Heart left ventricle (tissue), 16 donors: ENCODE data around the gene TARBP1. TPM values are rescaled to one million over a fixed set of nuclear protein-coding genes. Genes with fewer than 3 reads are reported as not detected.

Experiments used
- ATAC-seq, 4 donors: fragments of 200-7000 bp; cut with Tn5 transposase; one replicate each; pipeline ENCODE4 v1.9.1; 2020 to 2022; ENCODE audit warnings: moderate library complexity in 4 of 4, mild to moderate bottlenecking in 3 of 4, moderate number of reproducible peaks in 1 of 4
- DNase-seq, 5 donors: peaks; one replicate each; pipeline ENCODE4 v3.0.0-alpha.2; 2020
- H3K27ac ChIP-seq, 12 donors: fragments of 200-600 bp; sonication (generic) in 4 of 12; one replicate each; pipeline versions ENCODE4 v1.5.0 to v1.8.0; 2016 to 2022; ENCODE audit warnings: mild to moderate bottlenecking in 2 of 12
- H3K27me3 ChIP-seq, 9 donors: fragments of 200-600 bp; sonication (generic) in 2 of 9; one replicate each; pipeline versions ENCODE4 v1.5.1 to v1.8.0; 2016 to 2022; ENCODE audit warnings: mild to moderate bottlenecking in 3 of 9
- H3K36me3 ChIP-seq, 9 donors: fragments of 200-600 bp; sonication (generic) in 2 of 9; one replicate each; pipeline versions ENCODE4 v1.5.0 to v1.8.0; 2018 to 2022; ENCODE audit warnings: mild to moderate bottlenecking in 2 of 9
- H3K4me1 ChIP-seq, 12 donors: fragments of 200-600 bp; sonication (generic) in 4 of 12; one replicate each; pipeline versions ENCODE4 v1.5.0 to v1.8.0; 2016 to 2022; ENCODE audit warnings: mild to moderate bottlenecking in 3 of 12
- H3K4me3 ChIP-seq, 12 donors: fragments of 200-600 bp; sonication (generic) in 4 of 12; one replicate each; pipeline versions ENCODE4 v1.5.0 to v1.8.0; 2017 to 2022; ENCODE audit warnings: mild to moderate bottlenecking in 9 of 12, moderate library complexity in 4 of 12
- H3K9me3 ChIP-seq, 12 donors: fragments of 200-600 bp; sonication (generic) in 4 of 12; one replicate each; pipeline versions ENCODE4 v1.5.0 to v1.8.0; 2016 to 2022; ENCODE audit warnings: mild to moderate bottlenecking in 1 of 12
- CTCF ChIP-seq, 12 donors: fragments of 200-600 bp; sonication (generic) in 4 of 12; IDR thresholded peaks; one replicate each; pipeline versions ENCODE4 v1.5.0 to v1.8.0; 2018 to 2022; ENCODE audit warnings: antibody characterized with exemption in 12 of 12, mild to moderate bottlenecking in 5 of 12
- POLR2A ChIP-seq, 2 donors: fragments of 450-650 bp; IDR thresholded peaks; one replicate each; pipeline ENCODE4 v1.6.1; 2017; ENCODE audit warnings: antibody characterized with exemption in 2 of 2, mild to moderate bottlenecking in 2 of 2, moderate library complexity in 2 of 2
- WGBS, 4 donors: extraction: QIAGEN DNeasy Blood & Tissue Kit in 2 of 4; methylation state at CpG; one replicate each; pipeline versions ENCODE4 v1.1.5 to v1.1.7; 2013 to 2018; 5-methylcytosine and 5-hydroxymethylcytosine counted together
- intact Hi-C, 10 donors: fragments of 100-400 bp; cut with DNase I; formaldehyde crosslinking; loops; one replicate each; pipeline versions ENCODE4 v1.11.1 to v1.14.2; 2022
- polyA plus RNA-seq, 2 donors: library from polyadenylated mRNA; stranded (reverse); fragments of 200-250 nt; gene quantifications; one replicate each; pipeline ENCODE4 v1.2.3, GENCODE V29; 2013
- total RNA-seq, 9 donors: library from RNA; depleted of rRNA in 2 of 9; stranded (reverse); fragments of >200 nt in 2 of 9; fragmentation: NEBNext Ultra II Directional in 3 of 9; extraction: Animal tissue kit (Norgen Biotek cat#: 25700) in 3 of 9; gene quantifications; one replicate each; pipeline versions ENCODE4 v1.1.0 to v1.2.4, GENCODE V29; 2016 to 2023
- donor health status: ischemic (EF 13 %, LVEDD 7.1; RV severe dilation, severe dysfunction).
- donor health status: healthy with polysubstance abuse.
- donor health status: DM: no; HTN: yes; CAD: no.
- donor health status: DM: no; HTN: no; CAD: no.
- donor health status: ischemic (EF 25% LVEDD 6.9; RV normal size, moderate dysfunction).
- donor health status: ischemic (EF 25% LVEDD 5.7; RV mildly dilated, moderate dysfunction).
- donor health status: healthy.
- donor health status: DM: yes; HTN: yes; CAD: no.
- donor health status: ischemic (EF 35%, LVEDD 5.7; RV mildly dilated, moderate dysfunction).
- donor health status: nonischemic (EF 11% LVEDD 7.7; RV severe dilation, severe dysfunction).
- donor health status: DM: yes; HTN: yes; CAD: no.
- donor health status: PGD.
- donor health status: ischemic (EF 29% LVEDD 5.4; RV normal size, mild dysfunction).
- donor health status: nonischemic (EF 23%, LVEDD 6.1; RV moderate dilation, normal function).

The TARBP1 gene
- total and polyA plus RNA-seq, 11 donors: 4.8 to 18.2 (median 9.9) TPM

- TF ChIP-seq POLR2A (IDR thresholded peaks at IDR 0.05): peak in 1 of 2 donors; percentile 20
- TF ChIP-seq CTCF (IDR thresholded peaks at IDR 0.05): peak; percentile 90 to 98 (median 96)
- H3K36me3 ChIP-seq: no peaks in the 10 kb centered on the region
- no peaks in the 10 kb centered on the region for H3K9me3 ChIP-seq
- DNase-seq (peak; percentile 89 to 95 (median 91)), ATAC-seq (peak; percentile 93 to 98 (median 96))
- H3K27me3 ChIP-seq: no peaks in the 10 kb centered on the region
- 16 to 41% (median 20%) methylated on average over 13 to 27 of the region's 27 CpGs for WGBS, 4 donors
- H3K4me3 ChIP-seq: peak overlapping the region in 7 of 12 donors; percentile 4 to 22 (median 9)
- intact Hi-C loops: loop anchor here in 9 of 10 donors (1.0 to 10.0 kb wide), 19 partner anchors 98 to 594 kb away; no protein-coding TSS in a partner anchor
- peak overlapping the region; percentile 51 to 94 (median 86) for H3K27ac ChIP-seq
- H3K4me1 ChIP-seq: peaks cover 0 to 43% (median 22%) of the 10 kb centered on the region in 12 donors
These were observed 20.4 kb upstream of the TARBP1 start for GRCh38 chr1:234499119-234499942.

GRCh38 chr1:234498448-234499118 is 19.6 kb upstream of the TARBP1 start:
- ATAC-seq: peak; percentile 4 to 41 (median 31)
- Histone ChIP-seq H3K9me3 (no peaks in the 10 kb centered on the region), H3K4me1 (peaks cover 0 to 43% (median 21%) of the 10 kb centered on the region in 12 donors), H3K27me3 (no peaks in the 10 kb centered on the region), H3K27ac (peak overlapping the region; percentile 51 to 94 (median 86)), H3K36me3 (no peaks in the 10 kb centered on the region), H3K4me3 (no peak overlapping the region)
- DNase-seq: no peak
- intact Hi-C loops: loop anchor here in 9 of 10 donors (1.0 to 10.0 kb wide), 19 partner anchors 99 to 595 kb away; no protein-coding TSS in a partner anchor
- TF ChIP-seq CTCF (IDR thresholded peaks at IDR 0.05): no peak
- 40 to 52% (median 50%) methylated on average over 9 of the region's 9 CpGs for WGBS, 4 donors

- no peaks in the 10 kb centered on the region for H3K9me3 ChIP-seq
- no peaks in the 10 kb centered on the region for H3K27me3 ChIP-seq
- intact Hi-C loops: loop anchor here in 8 of 10 donors (5.0 to 10.0 kb wide), 9 partner anchors 100 to 595 kb away; no protein-coding TSS in a partner anchor
- ATAC-seq (no peak), DNase-seq (no peak)
- no peak overlapping the region for H3K27ac ChIP-seq
- H3K4me1 ChIP-seq: peaks cover 0 to 36% (median 18%) of the 10 kb centered on the region in 12 donors
- 98 to 100% (median 100%) methylated on average over 1 of the region's 1 CpG for WGBS, 4 donors
- H3K4me3 ChIP-seq: no peak overlapping the region
- H3K36me3 ChIP-seq: no peaks in the 10 kb centered on the region
- TF ChIP-seq POLR2A (IDR thresholded peaks at IDR 0.05) (no peak), CTCF (IDR thresholded peaks at IDR 0.05) (no peak)
These were observed 18.6 kb upstream of the TARBP1 start for GRCh38 chr1:234497589-234497988.
